ENCODE results near the gene TSPEAR.

DNA sequence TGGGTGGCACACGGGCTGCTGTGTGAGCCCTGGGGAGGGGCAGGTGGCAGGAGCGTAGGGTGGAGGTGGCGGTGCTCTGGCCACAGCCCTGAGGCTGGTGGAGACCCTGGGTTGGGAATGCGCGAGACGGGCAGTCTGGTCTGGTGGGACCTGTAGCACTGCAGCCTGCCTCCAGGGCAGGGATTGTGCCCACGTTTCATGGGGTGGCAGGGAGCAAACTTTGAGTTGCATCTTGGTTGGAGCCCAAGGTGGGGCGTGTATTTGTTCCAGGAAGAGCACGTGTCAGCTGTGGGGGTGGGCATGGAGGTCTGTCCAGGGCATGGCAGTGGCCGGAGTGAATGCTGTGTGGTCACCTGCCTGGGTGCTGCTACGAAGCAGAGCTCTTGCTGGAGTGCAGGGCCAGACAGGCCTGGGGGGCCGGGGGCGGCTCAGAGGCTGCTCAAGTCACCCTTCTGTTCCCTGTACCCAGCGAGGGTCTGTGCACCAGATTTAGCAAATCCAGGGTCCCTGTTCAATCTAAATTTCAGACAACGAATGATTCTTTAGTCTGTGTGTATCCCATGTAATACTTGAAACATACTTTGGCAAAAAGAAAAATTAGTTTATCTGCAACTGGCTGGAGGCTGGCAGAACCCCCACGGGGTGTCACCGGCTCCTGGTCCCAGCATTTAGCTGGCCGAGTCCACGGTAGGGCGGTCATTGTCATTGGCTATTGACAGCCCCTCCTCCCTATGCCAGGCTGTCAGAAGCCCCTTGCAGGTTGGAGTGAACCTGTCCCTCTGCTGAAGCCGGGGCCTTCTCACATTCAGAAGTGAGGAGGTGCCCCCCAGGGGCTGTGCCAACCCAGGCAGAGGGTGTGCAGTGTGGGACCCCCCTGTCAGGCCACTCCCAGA lies 198.6 kb downstream of the TSPEAR start:
- TF ChIP-seq, protein P1, sequence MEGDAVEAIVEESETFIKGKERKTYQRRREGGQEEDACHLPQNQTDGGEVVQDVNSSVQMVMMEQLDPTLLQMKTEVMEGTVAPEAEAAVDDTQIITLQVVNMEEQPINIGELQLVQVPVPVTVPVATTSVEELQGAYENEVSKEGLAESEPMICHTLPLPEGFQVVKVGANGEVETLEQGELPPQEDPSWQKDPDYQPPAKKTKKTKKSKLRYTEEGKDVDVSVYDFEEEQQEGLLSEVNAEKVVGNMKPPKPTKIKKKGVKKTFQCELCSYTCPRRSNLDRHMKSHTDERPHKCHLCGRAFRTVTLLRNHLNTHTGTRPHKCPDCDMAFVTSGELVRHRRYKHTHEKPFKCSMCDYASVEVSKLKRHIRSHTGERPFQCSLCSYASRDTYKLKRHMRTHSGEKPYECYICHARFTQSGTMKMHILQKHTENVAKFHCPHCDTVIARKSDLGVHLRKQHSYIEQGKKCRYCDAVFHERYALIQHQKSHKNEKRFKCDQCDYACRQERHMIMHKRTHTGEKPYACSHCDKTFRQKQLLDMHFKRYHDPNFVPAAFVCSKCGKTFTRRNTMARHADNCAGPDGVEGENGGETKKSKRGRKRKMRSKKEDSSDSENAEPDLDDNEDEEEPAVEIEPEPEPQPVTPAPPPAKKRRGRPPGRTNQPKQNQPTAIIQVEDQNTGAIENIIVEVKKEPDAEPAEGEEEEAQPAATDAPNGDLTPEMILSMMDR (IDR thresholded peaks at IDR 0.05 in 4 of 5, conservative IDR thresholded peaks at IDR 0.05 in 1 of 5) = no peak
- TF ChIP-seq POLR2A (IDR thresholded peaks at IDR 0.05) = no peak

Data from gastrocnemius medialis (tissue), 4 donors.